ENCODE measurements around the gene NNMT. TPM values are rescaled to one million over a fixed set of nuclear protein-coding genes. Genes with fewer than 3 reads are reported as not detected.

The NNMT gene
- total RNA-seq, 1 experiment from 2014 or later, result not detected

DNA sequence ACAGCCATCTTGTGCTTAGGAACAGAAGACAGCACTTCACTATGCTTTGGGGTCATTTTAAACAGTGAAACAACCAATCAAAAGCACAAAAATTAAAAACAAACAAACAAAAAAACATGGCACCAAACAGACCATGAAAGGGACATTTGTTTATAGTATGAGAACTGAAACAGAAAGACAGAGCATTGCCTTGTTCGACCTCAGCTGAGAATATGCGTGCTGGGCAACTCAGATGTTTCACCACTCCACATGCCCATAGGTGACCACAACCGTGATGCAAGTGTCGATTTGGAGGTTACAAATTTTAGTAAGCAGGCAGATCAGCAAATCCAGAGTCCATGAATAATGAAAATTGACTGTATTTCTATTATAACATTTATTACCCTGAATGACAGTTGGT, 30.0 kb downstream of the NNMT start:
- intact Hi-C loops (cut with micrococcal nuclease; ENCODE audit: unreplicated experiment), result no loop called here
- H3K36me3 ChIP-seq (ENCODE audit: low read depth), result no peaks in the 10 kb centered on the region
- BruUV-seq (replicated peaks), result no TSS peak
- no peaks in the 10 kb centered on the region for H3K4me1 ChIP-seq (replicated peaks; ENCODE audit: insufficient read depth)
- H3K9me2 ChIP-seq (ENCODE audit: insufficient read depth), result no peaks in the 10 kb centered on the region
- POLR2A ChIA-PET (ENCODE audit: unreplicated experiment), result no interaction called here
- CTCF ChIA-PET, result no interaction called here
- peaks cover 56% of the 10 kb centered on the region for H3K27me3 ChIP-seq (ENCODE audit: insufficient read depth, low read depth)
- peaks cover 7% of the 10 kb centered on the region; the same call in 1 of the 2 replicates for H3K9me3 ChIP-seq (ENCODE audit: insufficient read depth, low read depth)
- H4K20me1 ChIP-seq (ENCODE audit: insufficient read depth), result no peaks in the 10 kb centered on the region
- no peak for DNase-seq
- no peak overlapping the region for H3K27ac ChIP-seq
- no peaks in the 10 kb centered on the region for H3F3A ChIP-seq (ENCODE audit: insufficient read depth, low read depth)
- no peak overlapping the region for H2AFZ ChIP-seq
- no peak for TF ChIP-seq EZH2 (IDR thresholded peaks at IDR 0.05; ENCODE audit: low read depth)
- TF ChIP-seq, protein P1, sequence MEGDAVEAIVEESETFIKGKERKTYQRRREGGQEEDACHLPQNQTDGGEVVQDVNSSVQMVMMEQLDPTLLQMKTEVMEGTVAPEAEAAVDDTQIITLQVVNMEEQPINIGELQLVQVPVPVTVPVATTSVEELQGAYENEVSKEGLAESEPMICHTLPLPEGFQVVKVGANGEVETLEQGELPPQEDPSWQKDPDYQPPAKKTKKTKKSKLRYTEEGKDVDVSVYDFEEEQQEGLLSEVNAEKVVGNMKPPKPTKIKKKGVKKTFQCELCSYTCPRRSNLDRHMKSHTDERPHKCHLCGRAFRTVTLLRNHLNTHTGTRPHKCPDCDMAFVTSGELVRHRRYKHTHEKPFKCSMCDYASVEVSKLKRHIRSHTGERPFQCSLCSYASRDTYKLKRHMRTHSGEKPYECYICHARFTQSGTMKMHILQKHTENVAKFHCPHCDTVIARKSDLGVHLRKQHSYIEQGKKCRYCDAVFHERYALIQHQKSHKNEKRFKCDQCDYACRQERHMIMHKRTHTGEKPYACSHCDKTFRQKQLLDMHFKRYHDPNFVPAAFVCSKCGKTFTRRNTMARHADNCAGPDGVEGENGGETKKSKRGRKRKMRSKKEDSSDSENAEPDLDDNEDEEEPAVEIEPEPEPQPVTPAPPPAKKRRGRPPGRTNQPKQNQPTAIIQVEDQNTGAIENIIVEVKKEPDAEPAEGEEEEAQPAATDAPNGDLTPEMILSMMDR (conservative IDR thresholded peaks at IDR 0.05), result no peak
- H3K4me2 ChIP-seq, result no peak overlapping the region
- H3K4me3 ChIP-seq, result no peak overlapping the region
- no peaks in the 10 kb centered on the region for H3K79me2 ChIP-seq (ENCODE audit: low read depth)

DNA sequence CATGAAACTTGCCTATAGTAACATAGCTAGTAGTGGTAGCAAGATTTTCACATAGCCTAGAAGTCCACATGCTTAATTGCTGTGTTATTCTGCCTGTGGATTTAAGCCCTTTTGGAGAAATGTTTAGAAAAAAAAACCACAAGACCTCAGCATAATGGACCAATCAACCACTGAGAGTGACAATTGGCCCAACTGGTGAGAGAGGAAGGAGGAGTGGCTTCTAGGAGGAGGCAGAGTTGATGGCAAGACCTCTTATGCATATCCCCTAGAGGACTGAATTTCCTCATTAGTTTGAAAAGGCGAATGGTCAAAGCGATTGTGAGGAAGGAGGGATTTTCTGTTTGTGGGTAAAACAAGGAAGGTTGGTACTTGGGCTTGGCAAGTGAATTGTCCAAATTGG, 30.6 kb downstream of the NNMT start:
- no peak for DNase-seq
- no peak overlapping the region for H3K4me3 ChIP-seq
- BruUV-seq (replicated peaks), result no TSS peak
- H4K20me1 ChIP-seq (ENCODE audit: insufficient read depth), result no peaks in the 10 kb centered on the region
- H3K36me3 ChIP-seq (ENCODE audit: low read depth), result no peaks in the 10 kb centered on the region
- H3K27me3 ChIP-seq (ENCODE audit: insufficient read depth, low read depth), result peaks cover 50% of the 10 kb centered on the region
- TF ChIP-seq EZH2 (IDR thresholded peaks at IDR 0.05; ENCODE audit: low read depth), result no peak
- TF ChIP-seq, protein P1 (conservative IDR thresholded peaks at IDR 0.05), result no peak
- no peaks in the 10 kb centered on the region for H3K79me2 ChIP-seq (ENCODE audit: low read depth)
- no peaks in the 10 kb centered on the region for H3F3A ChIP-seq (ENCODE audit: insufficient read depth, low read depth)
- CTCF ChIA-PET, result no interaction called here
- H3K4me2 ChIP-seq, result no peak overlapping the region
- peaks cover 7% of the 10 kb centered on the region; the same call in 1 of the 2 replicates for H3K9me3 ChIP-seq (ENCODE audit: insufficient read depth, low read depth)
- no peak overlapping the region for H2AFZ ChIP-seq
- no peaks in the 10 kb centered on the region for H3K4me1 ChIP-seq (replicated peaks; ENCODE audit: insufficient read depth)
- intact Hi-C loops (cut with micrococcal nuclease; ENCODE audit: unreplicated experiment), result no loop called here
- H3K27ac ChIP-seq, result no peak overlapping the region
- no peaks in the 10 kb centered on the region for H3K9me2 ChIP-seq (ENCODE audit: insufficient read depth)
- POLR2A ChIA-PET (ENCODE audit: unreplicated experiment), result no interaction called here

DNA sequence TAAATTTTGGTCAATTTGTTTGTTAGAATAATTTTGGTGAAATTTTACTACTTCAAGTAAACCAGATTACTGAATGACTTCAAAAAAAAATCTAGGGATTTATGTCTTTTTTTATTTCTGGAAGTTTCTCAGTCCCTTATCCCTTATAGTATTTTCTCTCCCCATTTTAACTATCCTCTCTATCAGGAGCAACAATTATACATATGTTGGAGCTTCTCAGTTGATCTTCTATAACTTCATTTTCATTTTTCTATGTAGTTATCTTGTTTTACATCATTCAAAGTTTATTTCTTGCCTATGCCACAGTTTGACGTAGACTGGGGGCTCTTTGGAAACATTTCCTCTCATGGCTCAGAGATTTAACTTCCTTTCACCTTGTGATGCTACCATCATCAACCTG, 34.2 kb downstream of the NNMT start:
- peaks cover 7% of the 10 kb centered on the region; the same call in 1 of the 2 replicates for H3K9me3 ChIP-seq (ENCODE audit: insufficient read depth, low read depth)
- H3K27ac ChIP-seq, result no peak overlapping the region
- no peak overlapping the region for H3K4me3 ChIP-seq
- intact Hi-C loops (cut with micrococcal nuclease; ENCODE audit: unreplicated experiment), result no loop called here
- no peaks in the 10 kb centered on the region for H3K4me1 ChIP-seq (replicated peaks; ENCODE audit: insufficient read depth)
- H3K79me2 ChIP-seq (ENCODE audit: low read depth), result no peaks in the 10 kb centered on the region
- no peaks in the 10 kb centered on the region for H3K9me2 ChIP-seq (ENCODE audit: insufficient read depth)
- no TSS peak for BruUV-seq (replicated peaks)
- POLR2A ChIA-PET (ENCODE audit: unreplicated experiment), result no interaction called here
- no peak for TF ChIP-seq EZH2 (IDR thresholded peaks at IDR 0.05; ENCODE audit: low read depth)
- TF ChIP-seq, protein P1 (conservative IDR thresholded peaks at IDR 0.05), result no peak
- no peaks in the 10 kb centered on the region for H3F3A ChIP-seq (ENCODE audit: insufficient read depth, low read depth)
- CTCF ChIA-PET, result no interaction called here
- DNase-seq, result no peak
- H3K4me2 ChIP-seq, result no peak overlapping the region
- H2AFZ ChIP-seq, result no peak overlapping the region
- H3K36me3 ChIP-seq (ENCODE audit: low read depth), result no peaks in the 10 kb centered on the region
- no peaks in the 10 kb centered on the region for H4K20me1 ChIP-seq (ENCODE audit: insufficient read depth)
- H3K27me3 ChIP-seq (ENCODE audit: insufficient read depth, low read depth), result peaks cover 26% of the 10 kb centered on the region

Data from PC-9 (cell line).